ENCODE data around the gene MAP3K15.
A peak's percentile ranks its signal among the peaks of the same experiment; 100 is the strongest.

Gene MAP3K15, protein sequence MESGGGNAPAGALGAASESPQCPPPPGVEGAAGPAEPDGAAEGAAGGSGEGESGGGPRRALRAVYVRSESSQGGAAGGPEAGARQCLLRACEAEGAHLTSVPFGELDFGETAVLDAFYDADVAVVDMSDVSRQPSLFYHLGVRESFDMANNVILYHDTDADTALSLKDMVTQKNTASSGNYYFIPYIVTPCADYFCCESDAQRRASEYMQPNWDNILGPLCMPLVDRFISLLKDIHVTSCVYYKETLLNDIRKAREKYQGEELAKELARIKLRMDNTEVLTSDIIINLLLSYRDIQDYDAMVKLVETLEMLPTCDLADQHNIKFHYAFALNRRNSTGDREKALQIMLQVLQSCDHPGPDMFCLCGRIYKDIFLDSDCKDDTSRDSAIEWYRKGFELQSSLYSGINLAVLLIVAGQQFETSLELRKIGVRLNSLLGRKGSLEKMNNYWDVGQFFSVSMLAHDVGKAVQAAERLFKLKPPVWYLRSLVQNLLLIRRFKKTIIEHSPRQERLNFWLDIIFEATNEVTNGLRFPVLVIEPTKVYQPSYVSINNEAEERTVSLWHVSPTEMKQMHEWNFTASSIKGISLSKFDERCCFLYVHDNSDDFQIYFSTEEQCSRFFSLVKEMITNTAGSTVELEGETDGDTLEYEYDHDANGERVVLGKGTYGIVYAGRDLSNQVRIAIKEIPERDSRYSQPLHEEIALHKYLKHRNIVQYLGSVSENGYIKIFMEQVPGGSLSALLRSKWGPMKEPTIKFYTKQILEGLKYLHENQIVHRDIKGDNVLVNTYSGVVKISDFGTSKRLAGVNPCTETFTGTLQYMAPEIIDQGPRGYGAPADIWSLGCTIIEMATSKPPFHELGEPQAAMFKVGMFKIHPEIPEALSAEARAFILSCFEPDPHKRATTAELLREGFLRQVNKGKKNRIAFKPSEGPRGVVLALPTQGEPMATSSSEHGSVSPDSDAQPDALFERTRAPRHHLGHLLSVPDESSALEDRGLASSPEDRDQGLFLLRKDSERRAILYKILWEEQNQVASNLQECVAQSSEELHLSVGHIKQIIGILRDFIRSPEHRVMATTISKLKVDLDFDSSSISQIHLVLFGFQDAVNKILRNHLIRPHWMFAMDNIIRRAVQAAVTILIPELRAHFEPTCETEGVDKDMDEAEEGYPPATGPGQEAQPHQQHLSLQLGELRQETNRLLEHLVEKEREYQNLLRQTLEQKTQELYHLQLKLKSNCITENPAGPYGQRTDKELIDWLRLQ (N-terminal part only)

GRCh38 chrX:19514791-19515614 is at the start of gene MAP3K15:
MAP3K15 (minus strand) TSS chrX:19515508; CDS start chrX:19515261, 247 bp downstream.
- DNase-seq (ENCODE audit: low spot score): no peak

DNA sequence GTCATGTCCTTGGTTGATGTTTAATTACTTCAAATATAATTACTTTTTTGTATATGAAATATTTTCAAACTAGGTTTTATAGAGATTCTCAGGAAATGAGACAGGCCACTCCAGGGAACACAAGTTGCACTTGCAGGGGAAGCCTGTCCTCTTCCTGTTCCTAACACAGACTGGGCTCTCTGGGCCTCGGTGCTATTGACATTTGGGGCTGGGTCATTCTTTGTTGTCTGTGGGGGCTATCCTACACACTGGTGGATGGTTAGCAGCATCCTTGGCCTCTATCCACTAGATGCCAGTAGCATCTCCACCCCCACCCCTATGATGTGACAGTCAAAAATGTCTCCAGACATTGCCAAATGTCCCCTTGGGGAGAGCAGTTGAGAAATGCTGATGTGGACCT is 49.3 kb upstream of the MAP3K15 start:
- DNase-seq (ENCODE audit: low spot score): no peak

DNA sequence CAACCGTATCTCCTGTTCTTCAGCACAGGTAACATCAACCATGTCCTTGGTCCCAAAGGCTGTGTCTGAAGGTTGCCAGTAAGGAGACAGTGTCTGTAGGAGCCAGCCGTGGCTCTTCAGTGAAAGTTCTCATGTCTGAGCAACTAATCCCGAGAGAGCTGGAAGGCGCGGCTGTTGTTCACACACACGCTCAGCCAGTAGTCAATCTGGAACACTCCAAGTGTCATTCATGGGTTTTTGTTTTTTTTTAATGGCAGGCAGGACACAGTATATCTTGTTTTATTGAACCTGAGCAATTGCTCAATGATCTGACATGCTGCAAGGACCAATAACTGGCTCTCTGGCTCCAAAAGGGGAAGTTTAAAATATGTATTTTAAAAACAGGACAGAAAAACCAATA is 48.4 kb upstream of the MAP3K15 start:
- DNase-seq (ENCODE audit: low spot score): no peak

DNA sequence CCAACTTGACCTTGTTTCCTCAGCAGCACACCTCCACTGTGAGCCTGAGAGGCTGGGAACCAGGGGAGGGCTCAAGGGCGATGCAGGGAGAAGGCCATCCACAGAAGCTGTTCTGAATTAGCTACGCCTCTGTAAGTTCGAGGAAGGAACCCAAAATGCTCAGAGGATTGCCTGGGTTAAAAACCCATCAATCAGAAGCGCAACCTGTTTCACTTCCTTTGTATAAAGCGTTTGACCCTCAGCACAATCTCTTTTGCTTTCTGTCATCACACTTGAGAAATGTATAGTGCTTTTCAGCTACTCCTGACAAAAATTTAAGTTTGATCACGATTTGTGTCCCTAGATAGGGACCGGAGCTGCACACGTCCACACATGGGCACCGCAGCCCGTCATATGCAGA is 48.0 kb upstream of the MAP3K15 start:
- no peak for DNase-seq (ENCODE audit: low spot score)

- DNase-seq (ENCODE audit: low spot score): no peak
Observed at GRCh38 chrX:19560611-19561010, 45.3 kb upstream of the MAP3K15 start.

GRCh38 chrX:19557822-19558221 is 42.5 kb upstream of the MAP3K15 start:
- no peak for DNase-seq (ENCODE audit: low spot score)

GRCh38 chrX:19556202-19556601 is 40.9 kb upstream of the MAP3K15 start:
- DNase-seq (ENCODE audit: low spot score): no peak

GRCh38 chrX:19555683-19556082 is 40.4 kb upstream of the MAP3K15 start:
- DNase-seq (ENCODE audit: low spot score): no peak

- DNase-seq (ENCODE audit: low spot score): no peak
Observed at GRCh38 chrX:19555236-19555635, 39.9 kb upstream of the MAP3K15 start.

GRCh38 chrX:19554786-19555185 is 39.5 kb upstream of the MAP3K15 start:
- DNase-seq (ENCODE audit: low spot score): no peak

- no peak for DNase-seq (ENCODE audit: low spot score)
Observed at GRCh38 chrX:19552793-19553192, 37.5 kb upstream of the MAP3K15 start.

GRCh38 chrX:19549838-19550237 is 34.5 kb upstream of the MAP3K15 start:
- DNase-seq (ENCODE audit: low spot score): peak; percentile 1

GRCh38 chrX:19548934-19549333 is 33.6 kb upstream of the MAP3K15 start:
- DNase-seq (ENCODE audit: low spot score): no peak

- DNase-seq (ENCODE audit: low spot score): no peak
Observed at GRCh38 chrX:19548279-19548678, 33.0 kb upstream of the MAP3K15 start.

GRCh38 chrX:19545651-19546050 is 30.3 kb upstream of the MAP3K15 start:
- no peak for DNase-seq (ENCODE audit: low spot score)

DNA sequence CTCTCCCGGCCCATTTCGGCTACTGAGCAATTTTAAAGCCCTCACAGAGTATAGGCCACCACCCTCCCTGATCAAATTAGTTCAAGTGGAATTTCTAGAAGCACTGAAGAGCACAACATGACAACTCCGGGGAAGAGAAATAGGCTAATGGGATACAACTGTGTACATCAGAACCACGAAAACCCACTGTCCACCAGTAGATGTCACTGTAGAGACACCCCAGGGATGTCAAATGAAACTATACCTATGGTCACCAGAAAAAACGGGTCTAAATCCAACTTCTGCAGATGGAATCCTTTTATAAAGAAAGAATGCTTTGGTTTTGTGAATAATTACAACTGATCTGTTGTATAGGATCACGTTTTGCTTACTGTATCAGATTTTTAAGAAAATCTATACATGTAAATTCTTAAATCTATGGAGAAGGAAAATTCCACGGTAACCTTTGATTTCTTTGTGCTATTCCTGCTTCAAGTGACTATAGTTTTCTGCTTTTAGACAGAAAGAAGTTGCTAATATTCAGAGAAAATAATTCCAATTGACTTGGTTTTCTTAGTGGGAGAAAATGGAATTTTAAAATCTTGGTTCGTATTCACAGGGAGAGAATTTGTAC is 29.5 kb upstream of the MAP3K15 start:
- DNase-seq (ENCODE audit: low spot score): peak; percentile 42

- no peak for DNase-seq (ENCODE audit: low spot score)
Observed at GRCh38 chrX:19543951-19544381, 28.7 kb upstream of the MAP3K15 start.

- DNase-seq (ENCODE audit: low spot score): no peak
Observed at GRCh38 chrX:19543020-19543715, 27.9 kb upstream of the MAP3K15 start.

GRCh38 chrX:19541931-19542330 is 26.6 kb upstream of the MAP3K15 start:
- DNase-seq (ENCODE audit: low spot score): no peak

GRCh38 chrX:19541196-19541595 is 25.9 kb upstream of the MAP3K15 start:
- DNase-seq (ENCODE audit: low spot score): no peak

Measured in CD4-positive, alpha-beta T cell treated with Interleukin-15 for 4 hours (primary cell).